Limb (tissue), 2 donors: ENCODE data around the gene ARID3B.
"Not testable (repeated sequence)": the region's sequence is repeated elsewhere in the genome, so short reads cannot be mapped to it uniquely, and the experiment has no call there.

ENCODE experiments used
- DNase-seq, 2 donors: peaks; one replicate each; pipeline ENCODE4 v3.0.0-alpha.2; 2016; ENCODE audit errors: extremely low spot score in 2 of 2

The ARID3B gene

GRCh38 chr15:74568594-74568993 lies 27.6 kb downstream of the ARID3B start:
- DNase-seq = no peak

GRCh38 chr15:74569731-74570070 lies 28.7 kb downstream of the ARID3B start:
- DNase-seq = no peak

- DNase-seq = no peak
Observed at GRCh38 chr15:74571191-74571590, 30.2 kb downstream of the ARID3B start.

- no peak for DNase-seq
Observed at GRCh38 chr15:74573987-74574386, 33.0 kb downstream of the ARID3B start.

GRCh38 chr15:74578496-74578994 lies 37.5 kb downstream of the ARID3B start:
- no peak for DNase-seq

- no peak for DNase-seq
Observed at GRCh38 chr15:74579001-74579400, 38.0 kb downstream of the ARID3B start.

- DNase-seq = no peak
Observed at GRCh38 chr15:74580538-74581350, 39.7 kb downstream of the ARID3B start.

GRCh38 chr15:74584204-74584603 lies 43.2 kb downstream of the ARID3B start:
- no peak for DNase-seq

- DNase-seq = no peak
Observed at GRCh38 chr15:74584779-74585178, 43.8 kb downstream of the ARID3B start.

- no peak for DNase-seq
Observed at GRCh38 chr15:74585191-74585590, 44.2 kb downstream of the ARID3B start.

GRCh38 chr15:74585857-74586256 lies 44.8 kb downstream of the ARID3B start:
- DNase-seq = no peak

GRCh38 chr15:74589826-74590225 lies 48.8 kb downstream of the ARID3B start:
- no peak for DNase-seq

GRCh38 chr15:74592222-74592621 lies 51.2 kb downstream of the ARID3B start:
- DNase-seq = no peak

GRCh38 chr15:74593122-74593521 lies 52.1 kb downstream of the ARID3B start:
- no peak for DNase-seq

- DNase-seq = no peak
Observed at GRCh38 chr15:74594455-74594854, 53.4 kb downstream of the ARID3B start.

GRCh38 chr15:74595271-74595670 lies 54.3 kb downstream of the ARID3B start:
- DNase-seq = no peak

- DNase-seq = not testable (repeated sequence)
Observed at GRCh38 chr15:74596736-74597135, 55.7 kb downstream of the ARID3B start.

- not testable (repeated sequence) for DNase-seq
Observed at GRCh38 chr15:74597146-74597705, 56.2 kb downstream of the ARID3B start.

GRCh38 chr15:74598126-74598842 lies 57.3 kb downstream of the ARID3B start:
- DNase-seq = peak; percentile 91 to 94

- no peak for DNase-seq
Observed at GRCh38 chr15:74599156-74599555, 58.1 kb downstream of the ARID3B start.

- DNase-seq = no peak
Observed at GRCh38 chr15:74603026-74603788, 62.2 kb downstream of the ARID3B start.
